SK-N-SH (cell line): ENCODE results near the gene RXYLT1. TPM values are rescaled to one million over a fixed set of nuclear protein-coding genes. Genes with fewer than 3 reads are reported as not detected.

Experiments used
- CTCF ChIA-PET: fragments of 300-600, 350-600 bp; formaldehyde crosslinking; extraction: SDS; loops from one replicate; lab custom pipeline; 2021; lab: Yijun Ruan, JAX
- POLR2A ChIA-PET: fragments of 350-600 bp; sonication (Branson Sonifier 250); formaldehyde crosslinking; extraction: SDS; loops from one replicate; lab custom pipeline; 2020; ENCODE audit warnings: antibody characterized with exemption, inconsistent platforms; lab: Yijun Ruan, JAX
- DNase-seq: peaks from one replicate; pipeline ENCODE4 v3.0.0; 2012
- H2AFZ ChIP-seq: fragments of 200-600 bp; sonication (generic); 2 replicates; pipeline ENCODE4 v1.8.1; 2016; ENCODE audit warnings: antibody characterized with exemption, mild to moderate bottlenecking, low read depth
- H3F3A ChIP-seq: fragments of 200-600 bp; sonication (generic); replicated peaks from 2 replicates; pipeline ENCODE3; 2016; ENCODE audit warnings: antibody characterized with exemption, mild to moderate bottlenecking; ENCODE audit not compliant: insufficient read depth
- H3K27ac ChIP-seq, 2 experiments: fragments of 200-500 bp in 1 of 2; fragments of 200-600 bp in 1 of 2; sonication (Bioruptor generic) in 1 of 2; sonication (generic), shearing (Covaris generic) in 1 of 2; 2 replicates each; pipeline versions ENCODE4 v1.5.1 to v1.6.1; 2014 to 2016; ENCODE audit warnings: low read depth in 2 of 2, inconsistent platforms in 1 of 2, low read length in 1 of 2, mild to moderate bottlenecking in 1 of 2, mixed read lengths in 1 of 2
- H3K27me3 ChIP-seq: fragments of 200-600 bp; sonication (generic), shearing (Covaris generic); 2 replicates; pipeline ENCODE4 v1.6.1; 2016; ENCODE audit warnings: mixed run types; ENCODE audit not compliant: insufficient read depth
- H3K36me3 ChIP-seq, 2 experiments: fragments of 200-500 bp in 1 of 2; fragments of 200-600 bp in 1 of 2; sonication (Bioruptor generic) in 1 of 2; sonication (generic) in 1 of 2; replicated peaks in 1 of 2; 2 replicates each; pipeline versions ENCODE3 to v1.5.1; 2014 to 2016; ENCODE audit warnings: low read length in 1 of 2, mild to moderate bottlenecking in 1 of 2; ENCODE audit not compliant: insufficient read depth in 2 of 2, control insufficient read depth in 1 of 2
- H3K4me1 ChIP-seq, 2 experiments: fragments of 200-500 bp in 1 of 2; fragments of 200-600 bp in 1 of 2; sonication (Bioruptor generic) in 1 of 2; sonication (generic), shearing (Covaris generic) in 1 of 2; 2 replicates each; pipeline versions ENCODE4 v1.5.1 to v1.6.1; 2014 to 2016; ENCODE audit warnings: low read depth in 1 of 2, low read length in 1 of 2, mixed run types in 1 of 2; ENCODE audit not compliant: insufficient read depth in 2 of 2, control insufficient read depth in 1 of 2
- H3K4me2 ChIP-seq: fragments of 200-600 bp; sonication (generic), shearing (Covaris generic); 2 replicates; pipeline ENCODE4 v1.6.1; 2017; ENCODE audit warnings: mixed run types
- H3K4me3 ChIP-seq, 2 experiments: fragments of 200-500 bp in 1 of 2; fragments of 200-600 bp in 1 of 2; sonication (Bioruptor generic) in 1 of 2; sonication (generic), shearing (Covaris generic) in 1 of 2; 2 replicates each; pipeline versions ENCODE4 v1.5.1 to v1.8.1; 2014 to 2016; ENCODE audit warnings: low read depth in 2 of 2, inconsistent platforms in 1 of 2, low read length in 1 of 2, mild to moderate bottlenecking in 1 of 2, mixed read lengths in 1 of 2, moderate library complexity in 1 of 2
- H3K79me2 ChIP-seq: fragments of 200-600 bp; sonication (generic); 2 replicates; pipeline ENCODE4 v1.8.1; 2017; ENCODE audit warnings: mild to moderate bottlenecking; ENCODE audit not compliant: insufficient read depth
- H3K9ac ChIP-seq: fragments of 200-600 bp; sonication (generic); 2 replicates; pipeline ENCODE4 v1.6.1; 2017; ENCODE audit warnings: mixed run types
- H3K9me2 ChIP-seq: fragments of 200-600 bp; sonication (generic); 2 replicates; pipeline ENCODE4 v1.6.1; 2017; ENCODE audit warnings: mixed run types
- H3K9me3 ChIP-seq: fragments of 200-600 bp; sonication (generic); 2 replicates; pipeline ENCODE4 v1.6.1; 2017; ENCODE audit warnings: mixed run types, mild to moderate bottlenecking, moderate library complexity
- H4K20me1 ChIP-seq: fragments of 200-600 bp; sonication (generic); 2 replicates; pipeline ENCODE4 v1.6.1; 2017; ENCODE audit warnings: mild to moderate bottlenecking, mixed run types; ENCODE audit not compliant: insufficient read depth
- CHD2 ChIP-seq: fragments of 150-350 bp; IDR thresholded peaks from 2 replicates; pipeline ENCODE4 v1.6.1; 2018; ENCODE audit warnings: low read length; ENCODE audit not compliant: partially characterized antibody
- EP300 ChIP-seq, 2 experiments: IDR thresholded peaks; 2 replicates each; pipeline versions ENCODE4 v1.4.0 to v1.6.1; 2012; ENCODE audit warnings: borderline replicate concordance in 1 of 2, low read depth in 1 of 2, low read length in 1 of 2
- FOXJ3 ChIP-seq: sonication (generic); formaldehyde crosslinking; IDR thresholded peaks from 2 replicates; pipeline ENCODE4 v1.5.1; 2020; ENCODE audit warnings: mild to moderate bottlenecking, missing genetic modification reagents
- FOXM1 ChIP-seq: IDR thresholded peaks from 2 replicates; pipeline ENCODE4 v1.4.0; 2012; ENCODE audit warnings: low read depth, mild to moderate bottlenecking
- GATA2 ChIP-seq: sonication (generic); formaldehyde crosslinking; IDR thresholded peaks from 2 replicates; pipeline ENCODE4 v1.5.0; 2020; ENCODE audit warnings: mild to moderate bottlenecking, missing genetic modification reagents
- MEF2A ChIP-seq: IDR thresholded peaks from 2 replicates; pipeline ENCODE4 v1.4.0; 2012; ENCODE audit warnings: low read depth, borderline replicate concordance
- NRF1 ChIP-seq: IDR thresholded peaks from 2 replicates; pipeline ENCODE4 v1.6.1; 2012; ENCODE audit warnings: low read depth, mild to moderate bottlenecking, low read length
- POLR2AphosphoS5 ChIP-seq: IDR thresholded peaks from 2 replicates; pipeline ENCODE4 v1.6.1; 2012; ENCODE audit warnings: low read depth, low read length
- RAD21 ChIP-seq: IDR thresholded peaks from 2 replicates; pipeline ENCODE4 v1.6.1; 2012; ENCODE audit warnings: mild to moderate bottlenecking, low read length
- RCOR1 ChIP-seq: fragments of 150-350 bp; IDR thresholded peaks from 2 replicates; pipeline ENCODE4 v1.6.1; 2017; ENCODE audit warnings: antibody characterized with exemption, low read length
- RFX5 ChIP-seq: IDR thresholded peaks from 2 replicates; pipeline ENCODE4 v1.6.1; 2012; ENCODE audit warnings: mild to moderate bottlenecking, improper control_type of control experiment, low read length
- TCF12 ChIP-seq: IDR thresholded peaks from 2 replicates; pipeline ENCODE4 v1.4.0; 2012
- USF1 ChIP-seq: IDR thresholded peaks from 2 replicates; pipeline ENCODE4 v1.4.0; 2012; ENCODE audit warnings: low read depth, borderline replicate concordance
- WGBS: methylation state at CpG from one replicate; pipeline ENCODE4 v1.1.6; 2017; ENCODE audit warnings: low lambda C conversion rate; 5-methylcytosine and 5-hydroxymethylcytosine counted together
- polyA plus RNA-seq, 3 experiments: library from polyadenylated mRNA; depleted of rRNA; stranded (reverse); fragments of >200 nt; gene quantifications; 2 replicates each; pipeline ENCODE4 v1.2.3, GENCODE V29; 2012
- small RNA-seq, 7 experiments: library from RNA; depleted of rRNA; stranded (forward); fragments of <200 nt; gene quantifications; one replicate each; pipeline ENCODE3, GENCODE V24; 2012

The RXYLT1 gene
- polyA plus RNA-seq, 1 of the 3 experiments (the other 2 are of a cell fraction): 10.7 TPM

GRCh38 chr12:63857771-63858670, 78.3 kb downstream of the RXYLT1 start:
- Histone ChIP-seq H2AFZ (no peak overlapping the region), H3K4me3 (no peak overlapping the region), H3K27ac (no peak overlapping the region), H3K4me2 (no peak overlapping the region)
- POLR2A ChIA-PET: no interaction called here
- TF ChIP-seq POLR2AphosphoS5 (no peak), RCOR1 (no peak), CHD2 (no peak), GATA2 (CRISPR knock-in tag) (no peak), RFX5 (no peak), TCF12 (no peak), FOXM1 (no peak), EP300 (IDR thresholded peaks at IDR 0.05; ENCODE audit: borderline replicate concordance in 1 of 2, low read depth in 1 of 2, low read length in 1 of 2) (no peak), USF1 (no peak), MEF2A (no peak), NRF1 (no peak), FOXJ3 (CRISPR knock-in tag) (no peak), RAD21 (no peak)
- TF ChIP-seq, all 33 proteins: peak for 0
- H3K4me1 ChIP-seq: peaks cover 3 to 16% of the 10 kb centered on the region in 2 experiments; a peak in 3 of 4 replicates
- H4K20me1 ChIP-seq: no peaks in the 10 kb centered on the region
- peaks cover 7% of the 10 kb centered on the region for H3F3A ChIP-seq
- no peak for DNase-seq
- no peaks in the 10 kb centered on the region for H3K27me3 ChIP-seq
- 64% methylated on average over 6 of the region's 6 CpGs for WGBS
- CTCF ChIA-PET: interaction anchor here (5.6 kb wide), 1 partner anchor 14 kb away, joined by 27 read pairs; the partner anchor contains the start of gene SRGAP1
- H3K9me3 ChIP-seq: no peaks in the 10 kb centered on the region
- H3K79me2 ChIP-seq: peaks cover 94% of the 10 kb centered on the region
- H3K9ac ChIP-seq: no peak overlapping the region
- H3K9me2 ChIP-seq: no peaks in the 10 kb centered on the region
- no peaks in the 10 kb centered on the region for H3K36me3 ChIP-seq

Small RNA genes within 50 kb of the gene (small RNA-seq; reads per million reads assigned to genes)
- 0 reads per million in 7 experiments for gene AC084357.1

Other genes with a start within 250 kb of the RXYLT1 start
- 4.8 and 8.8 TPM in 2 replicates for gene DPY19L2, start 111.4 kb upstream of the RXYLT1 start, polyA plus RNA-seq (2012; rRNA removed)
- gene SRGAP1, start 64.8 kb downstream of the RXYLT1 start, polyA plus RNA-seq (2012; rRNA removed): 2.6 and 3.1 TPM in 2 replicates